Esophagus squamous epithelium (tissue), 4 donors: ENCODE results near the gene ZNF524.

Experiments
- CTCF ChIP-seq, 6 experiments: fragments of 450-650 bp in 4 of 6; fragments of 200-600 bp in 2 of 6; sonication (generic) in 2 of 6; IDR thresholded peaks; one replicate each; pipeline ENCODE4 v1.5.1; 2016 to 2019; ENCODE audit warnings: antibody characterized with exemption in 6 of 6, mild to moderate bottlenecking in 4 of 6, moderate library complexity in 4 of 6
- POLR2A ChIP-seq, 4 donors: fragments of 450-650 bp; IDR thresholded peaks; one replicate each; pipeline ENCODE4 v1.6.1; 2017; ENCODE audit warnings: antibody characterized with exemption in 4 of 4, mild to moderate bottlenecking in 4 of 4, moderate library complexity in 3 of 4

- TF ChIP-seq CTCF (IDR thresholded peaks at IDR 0.05) (no peak), POLR2A (IDR thresholded peaks at IDR 0.05) (no peak)
Measured at GRCh38 chr19:55650602-55651230, 50.6 kb downstream of the ZNF524 start.
